Gastrocnemius medialis (tissue), 4 donors: ENCODE results near the gene CNOT4. TPM values are rescaled to one million over a fixed set of nuclear protein-coding genes. Genes with fewer than 3 reads are reported as not detected.

Experiments
- ATAC-seq, 2 donors: fragments of 150-250 bp; one replicate each; pipeline ENCODE4 v1.9.1; 2016
- DNase-seq, 2 donors: peaks; one replicate each; pipeline ENCODE4 v3.0.0-alpha.2; 2019
- H3K27ac ChIP-seq, 4 donors: fragments of 200-600 bp; sonication (generic); 1 replicate in 1 of 4; 2 replicates in 3 of 4; pipeline ENCODE4 v1.5.1; 2016 to 2018; ENCODE audit warnings: mild to moderate bottlenecking in 2 of 4, moderate library complexity in 1 of 4
- H3K27me3 ChIP-seq, 3 donors: fragments of 200-600 bp; sonication (generic) in 2 of 3; 1 replicate in 1 of 3; 2 replicates in 2 of 3; pipeline versions ENCODE4 v1.5.1 to v1.6.0; 2016 to 2019; ENCODE audit warnings: mild to moderate bottlenecking in 1 of 3, moderate library complexity in 1 of 3
- H3K36me3 ChIP-seq, 2 donors: fragments of 200-600 bp; sonication (generic) in 1 of 2; one replicate each; pipeline ENCODE4 v1.5.1; 2017 to 2018
- H3K4me1 ChIP-seq, 2 donors: fragments of 200-600 bp; sonication (generic) in 1 of 2; one replicate each; pipeline ENCODE4 v1.5.1; 2016 to 2017; ENCODE audit warnings: mild to moderate bottlenecking in 2 of 2
- H3K4me3 ChIP-seq, 4 donors: fragments of 200-600 bp; sonication (generic) in 3 of 4; 1 replicate in 1 of 4; 2 replicates in 3 of 4; pipeline ENCODE4 v1.5.1; 2016 to 2019; ENCODE audit warnings: mild to moderate bottlenecking in 2 of 4
- H3K9me3 ChIP-seq, 3 donors: fragments of 200-600 bp; sonication (generic) in 2 of 3; 1 replicate in 1 of 3; 2 replicates in 2 of 3; pipeline ENCODE4 v1.5.1; 2016 to 2019
- CTCF ChIP-seq, 5 experiments: fragments of 450-650 bp in 3 of 5; fragments of 200-600 bp in 2 of 5; sonication (generic) in 2 of 5; IDR thresholded peaks in 4 of 5; conservative IDR thresholded peaks in 1 of 5; 1 replicate in 4 of 5; 2 replicates in 1 of 5; pipeline ENCODE4 v1.5.1; 2016 to 2019; ENCODE audit warnings: antibody characterized with exemption in 5 of 5, mild to moderate bottlenecking in 3 of 5, moderate library complexity in 3 of 5
- POLR2A ChIP-seq, 2 donors: fragments of 450-650 bp; IDR thresholded peaks; one replicate each; pipeline ENCODE4 v1.6.1; 2017; ENCODE audit warnings: antibody characterized with exemption in 2 of 2, mild to moderate bottlenecking in 2 of 2, moderate library complexity in 2 of 2
- in situ Hi-C, 4 donors: fragments of 200-750 bp; cut with MboI; loops; one replicate each; pipeline versions ENCODE4 v1.15.0 to v1.8.0; 2017; ENCODE audit warnings: low sequenced_read_pairs in 4 of 4
- intact Hi-C: fragments of 100-400 bp; cut with DNase I; formaldehyde crosslinking; loops from one replicate; pipeline ENCODE4 v1.15.1; 2023; ENCODE audit warnings: low total_unique reads
- total RNA-seq, 4 donors: library from RNA; depleted of rRNA; stranded (reverse); fragments of >200 nt; gene quantifications; one replicate each; pipeline versions ENCODE4 v1.1.0 to v1.2.3, GENCODE V29; 2016

CNOT4 gene
- total RNA-seq, 4 donors from 2014 or later = 25.5 to 38.1 (median 30.7) TPM

DNA sequence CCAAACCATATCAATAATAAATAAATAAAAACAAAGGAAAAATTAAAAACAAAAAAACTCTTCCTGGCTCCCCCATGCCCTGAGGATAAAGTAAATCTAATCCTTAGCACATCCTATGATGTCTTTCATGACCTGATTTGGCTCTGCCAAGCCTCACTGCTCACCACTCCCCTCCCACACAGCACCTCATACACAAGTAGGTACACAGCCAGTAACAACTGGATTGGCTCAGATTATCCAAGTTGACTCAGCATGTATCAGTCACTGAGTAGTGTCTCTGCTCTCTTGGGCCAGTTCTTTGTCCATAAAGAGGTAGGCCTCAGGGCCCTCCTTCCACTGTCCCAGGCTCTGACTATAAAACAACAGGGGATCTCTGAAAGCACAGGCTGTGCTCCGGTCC lies 176.7 kb downstream of the CNOT4 start:
- no peaks in the 10 kb centered on the region for H3K36me3 ChIP-seq
- H3K4me3 ChIP-seq = no peak overlapping the region
- H3K9me3 ChIP-seq = no peaks in the 10 kb centered on the region
- intact Hi-C loops (no loop called here), in situ Hi-C loops (loop anchor here in 1 of 4 donors (5.0 kb wide), 1 partner anchor 51 kb away; no protein-coding TSS in a partner anchor)
- DNase-seq = no peak
- no peak for TF ChIP-seq CTCF (IDR thresholded peaks at IDR 0.05 in 4 of 5, conservative IDR thresholded peaks at IDR 0.05 in 1 of 5)
- no peak for TF ChIP-seq POLR2A (IDR thresholded peaks at IDR 0.05)
- no peak for ATAC-seq
- peaks cover 0 to 7% of the 10 kb centered on the region in 2 donors for H3K4me1 ChIP-seq
- no peak overlapping the region for H3K27ac ChIP-seq
- H3K27me3 ChIP-seq = no peaks in the 10 kb centered on the region

- in situ Hi-C loops (loop anchor here in 1 of 4 donors (5.0 kb wide), 1 partner anchor 48 kb away; no protein-coding TSS in a partner anchor), intact Hi-C loops (no loop called here)
- Histone ChIP-seq H3K4me1 (peaks cover 0 to 4% of the 10 kb centered on the region in 2 donors), H3K9me3 (no peaks in the 10 kb centered on the region), H3K4me3 (no peak overlapping the region), H3K27me3 (no peaks in the 10 kb centered on the region), H3K27ac (no peak overlapping the region), H3K36me3 (no peaks in the 10 kb centered on the region)
- DNase-seq = no peak
- TF ChIP-seq CTCF (IDR thresholded peaks at IDR 0.05 in 4 of 5, conservative IDR thresholded peaks at IDR 0.05 in 1 of 5) = no peak
- TF ChIP-seq POLR2A (IDR thresholded peaks at IDR 0.05) = no peak
- no peak for ATAC-seq
Measured at GRCh38 chr7:135330088-135330487, 179.8 kb downstream of the CNOT4 start.

- H3K4me3 ChIP-seq = no peak overlapping the region
- no peak for ATAC-seq
Measured at GRCh38 chr7:135328526-135328925, 181.4 kb downstream of the CNOT4 start.

GRCh38 chr7:135328053-135328452 lies 181.8 kb downstream of the CNOT4 start:
- no peak for TF ChIP-seq CTCF (IDR thresholded peaks at IDR 0.05 in 4 of 5, conservative IDR thresholded peaks at IDR 0.05 in 1 of 5)
- no peak for TF ChIP-seq POLR2A (IDR thresholded peaks at IDR 0.05)
- ATAC-seq = no peak
- Histone ChIP-seq H3K36me3 (no peaks in the 10 kb centered on the region), H3K9me3 (no peaks in the 10 kb centered on the region), H3K27ac (no peak overlapping the region), H3K27me3 (no peaks in the 10 kb centered on the region), H3K4me1 (peaks cover 0 to under 1% of the 10 kb centered on the region in 2 donors), H3K4me3 (no peak overlapping the region)
- intact Hi-C loops (no loop called here), in situ Hi-C loops (no loop called here)
- no peak for DNase-seq

More at GRCh38 chr7:135328526-135328925, 181.4 kb downstream of the CNOT4 start:
- H3K27me3 ChIP-seq = no peaks in the 10 kb centered on the region
- DNase-seq = no peak
- TF ChIP-seq CTCF (IDR thresholded peaks at IDR 0.05 in 4 of 5, conservative IDR thresholded peaks at IDR 0.05 in 1 of 5) = no peak
- no peak for TF ChIP-seq POLR2A (IDR thresholded peaks at IDR 0.05)
- intact Hi-C loops (no loop called here), in situ Hi-C loops (no loop called here)
- no peak overlapping the region for H3K27ac ChIP-seq
- H3K4me1 ChIP-seq = no peaks in the 10 kb centered on the region
- no peaks in the 10 kb centered on the region for H3K36me3 ChIP-seq
- no peaks in the 10 kb centered on the region for H3K9me3 ChIP-seq

DNA sequence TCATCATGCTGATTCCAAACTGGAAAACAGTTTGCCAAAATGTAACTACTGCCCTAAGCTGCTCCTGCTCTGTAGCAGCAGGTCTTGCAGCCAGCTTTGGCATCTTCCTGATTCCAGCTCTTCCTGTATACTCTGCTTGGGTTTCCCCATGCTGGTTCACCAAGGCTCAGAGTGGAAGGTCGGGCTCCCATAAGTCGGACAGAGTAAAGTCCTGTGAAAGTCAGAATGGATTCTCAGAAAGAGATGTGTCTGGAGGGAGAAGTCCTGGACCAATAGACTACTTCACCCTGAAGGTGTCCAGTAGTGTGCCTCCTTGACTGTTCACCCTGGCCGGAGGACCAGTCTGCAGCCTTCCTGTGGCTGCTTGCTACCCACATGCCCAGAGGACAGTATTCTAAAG lies 182.4 kb downstream of the CNOT4 start:
- no peak for TF ChIP-seq POLR2A (IDR thresholded peaks at IDR 0.05)
- no peak for TF ChIP-seq CTCF (IDR thresholded peaks at IDR 0.05 in 4 of 5, conservative IDR thresholded peaks at IDR 0.05 in 1 of 5)
- intact Hi-C loops (no loop called here), in situ Hi-C loops (no loop called here)
- H3K4me1 ChIP-seq = peaks cover 0 to 4% of the 10 kb centered on the region in 2 donors
- no peak overlapping the region for H3K4me3 ChIP-seq
- H3K27ac ChIP-seq = no peak overlapping the region
- no peaks in the 10 kb centered on the region for H3K36me3 ChIP-seq
- DNase-seq (no peak), ATAC-seq (no peak)
- H3K27me3 ChIP-seq = no peaks in the 10 kb centered on the region
- no peaks in the 10 kb centered on the region for H3K9me3 ChIP-seq
